Esophagus squamous epithelium (tissue), 5 donors: Measurements from ENCODE around the gene PRAMEF18. TPM values are rescaled to one million over a fixed set of nuclear protein-coding genes. Genes with fewer than 3 reads are reported as not detected.
"Not testable (repeated sequence)": the region's sequence is repeated elsewhere in the genome, so short reads cannot be mapped to it uniquely, and the experiment has no call there.

Source experiments
- DNase-seq: peaks from one replicate; lab custom pipeline; 2025; lab: John Stamatoyannopoulos, UW
- H3K27ac ChIP-seq, 4 donors: fragments of 200-600 bp; sonication (generic); one replicate each; pipeline ENCODE4 v1.5.1; 2016 to 2019; ENCODE audit warnings: mild to moderate bottlenecking in 1 of 4
- H3K27me3 ChIP-seq, 4 donors: fragments of 200-600 bp; sonication (generic); 1 replicate in 3 of 4; 2 replicates in 1 of 4; pipeline versions ENCODE4 v1.5.1 to v1.6.0; 2017 to 2021; ENCODE audit warnings: antibody characterized with exemption in 1 of 4
- H3K36me3 ChIP-seq, 3 donors: fragments of 200-600 bp; sonication (generic); one replicate each; pipeline ENCODE4 v1.5.1; 2016 to 2019
- H3K4me1 ChIP-seq, 3 donors: fragments of 200-600 bp; sonication (generic); one replicate each; pipeline ENCODE4 v1.5.1; 2017 to 2019
- H3K4me3 ChIP-seq, 4 donors: fragments of 200-600 bp; sonication (generic); 1 replicate in 3 of 4; 2 replicates in 1 of 4; pipeline ENCODE4 v1.5.1; 2016 to 2019; ENCODE audit warnings: mild to moderate bottlenecking in 2 of 4, moderate library complexity in 1 of 4
- H3K9me3 ChIP-seq, 3 donors: fragments of 200-600 bp; sonication (generic); one replicate each; pipeline ENCODE4 v1.5.1; 2016 to 2019
- CTCF ChIP-seq, 6 experiments: fragments of 450-650 bp in 4 of 6; fragments of 200-600 bp in 2 of 6; sonication (generic) in 2 of 6; IDR thresholded peaks; one replicate each; pipeline ENCODE4 v1.5.1; 2016 to 2019; ENCODE audit warnings: antibody characterized with exemption in 6 of 6, mild to moderate bottlenecking in 4 of 6, moderate library complexity in 4 of 6
- POLR2A ChIP-seq, 4 donors: fragments of 450-650 bp; IDR thresholded peaks; one replicate each; pipeline ENCODE4 v1.6.1; 2017; ENCODE audit warnings: antibody characterized with exemption in 4 of 4, mild to moderate bottlenecking in 4 of 4, moderate library complexity in 3 of 4
- WGBS, 2 donors: methylation state at CpG; one replicate each; pipeline ENCODE4 v1.1.5; 2018; 5-methylcytosine and 5-hydroxymethylcytosine counted together
- intact Hi-C: fragments of 100-400 bp; cut with DNase I; formaldehyde crosslinking; loops from one replicate; pipeline ENCODE4 v1.15.0; 2022
- total RNA-seq, 4 donors: library from RNA; depleted of rRNA; stranded (reverse); fragments of >200 nt; gene quantifications; one replicate each; pipeline ENCODE4 v1.1.0, GENCODE V29; 2016
- donor health status: DM: yes; HTN: yes; CAD: no.

Gene PRAMEF18
- total RNA-seq, 4 donors from 2014 or later = not detected

GRCh38 chr1:13230601-13231000 lies 4.6 kb upstream of the PRAMEF18 start:
- H3K9me3 ChIP-seq, H3K4me1 ChIP-seq, DNase-seq, intact Hi-C loops, H3K4me3 ChIP-seq, H3K27ac ChIP-seq, H3K36me3 ChIP-seq: not testable (repeated sequence)
- peaks cover 0 to 26% (median 0%) of the 10 kb centered on the region in 4 donors for H3K27me3 ChIP-seq
- WGBS, 2 donors = 78 to 82% methylated on average over 2 of the region's 2 CpGs

- H3K27ac ChIP-seq, H3K36me3 ChIP-seq, DNase-seq, H3K4me1 ChIP-seq, H3K9me3 ChIP-seq, H3K4me3 ChIP-seq, intact Hi-C loops: not testable (repeated sequence)
- H3K27me3 ChIP-seq = peaks cover 0 to 26% (median 0%) of the 10 kb centered on the region in 4 donors
- WGBS, 2 donors = 76 to 77% methylated on average over 5 of the region's 5 CpGs
These were observed 4.1 kb upstream of the PRAMEF18 start for GRCh38 chr1:13230096-13230495.

GRCh38 chr1:13228343-13228781 lies 2.4 kb upstream of the PRAMEF18 start:
- 73 to 77% methylated on average over 7 of the region's 7 CpGs for WGBS, 2 donors

GRCh38 chr1:13227271-13228055 lies 1.5 kb upstream of the PRAMEF18 start:
- H3K4me1 ChIP-seq, H3K36me3 ChIP-seq, intact Hi-C loops, DNase-seq, H3K4me3 ChIP-seq, H3K9me3 ChIP-seq, H3K27ac ChIP-seq: not testable (repeated sequence)
- peaks cover 0 to 28% (median 0%) of the 10 kb centered on the region in 4 donors for H3K27me3 ChIP-seq
- 76 to 79% methylated on average over 8 of the region's 8 CpGs for WGBS, 2 donors

More at GRCh38 chr1:13228343-13228781, 2.4 kb upstream of the PRAMEF18 start:
- no peak overlapping the region for H3K27ac ChIP-seq
- intact Hi-C loops = no loop called here
- H3K4me3 ChIP-seq = no peak overlapping the region
- no peak for TF ChIP-seq POLR2A (IDR thresholded peaks at IDR 0.05)
- TF ChIP-seq CTCF (IDR thresholded peaks at IDR 0.05) = peak in 2 of 6 experiments; percentile 31 to 44
- no peaks in the 10 kb centered on the region for H3K9me3 ChIP-seq
- H3K36me3 ChIP-seq = no peaks in the 10 kb centered on the region
- no peaks in the 10 kb centered on the region for H3K4me1 ChIP-seq
- no peak for DNase-seq
- H3K27me3 ChIP-seq = peaks cover 0 to 34% (median 0%) of the 10 kb centered on the region in 4 donors

GRCh38 chr1:13224480-13225060 lies 1.4 kb downstream of the PRAMEF18 start:
- peaks cover 0 to 11% (median 0%) of the 10 kb centered on the region in 4 donors for H3K27me3 ChIP-seq
- H3K27ac ChIP-seq = no peak overlapping the region
- 62 to 85% methylated on average over 4 to 5 of the region's 5 CpGs for WGBS, 2 donors
- DNase-seq = no peak
- intact Hi-C loops = no loop called here
- H3K9me3 ChIP-seq = no peaks in the 10 kb centered on the region
- TF ChIP-seq POLR2A (IDR thresholded peaks at IDR 0.05) = no peak
- TF ChIP-seq CTCF (IDR thresholded peaks at IDR 0.05) = no peak
- no peak overlapping the region for H3K4me3 ChIP-seq
- H3K36me3 ChIP-seq = no peaks in the 10 kb centered on the region
- no peaks in the 10 kb centered on the region for H3K4me1 ChIP-seq

- H3K4me3 ChIP-seq, H3K9me3 ChIP-seq, H3K36me3 ChIP-seq, intact Hi-C loops, H3K4me1 ChIP-seq, H3K27ac ChIP-seq, DNase-seq: not testable (repeated sequence)
- WGBS, 2 donors = no CpG with 5 or more reads among the region's 4 CpGs
- peaks cover 0 to 11% (median 0%) of the 10 kb centered on the region in 4 donors for H3K27me3 ChIP-seq
These were observed 3.2 kb downstream of the PRAMEF18 start for GRCh38 chr1:13222788-13223187.

GRCh38 chr1:13219203-13219602 lies 6.8 kb downstream of the PRAMEF18 start:
- H3K36me3 ChIP-seq, H3K4me3 ChIP-seq, H3K4me1 ChIP-seq, H3K9me3 ChIP-seq, H3K27me3 ChIP-seq, intact Hi-C loops, H3K27ac ChIP-seq, DNase-seq: not testable (repeated sequence)
- WGBS, 2 donors = no CpG with 5 or more reads among the region's 3 CpGs

- WGBS, 2 donors = no CpG with 5 or more reads among the region's 7 CpGs
These were observed 9.3 kb downstream of the PRAMEF18 start for GRCh38 chr1:13216619-13217018.

GRCh38 chr1:13208712-13209111 lies 17.2 kb downstream of the PRAMEF18 start:
- WGBS, 2 donors = no CpG with 5 or more reads among the region's 9 CpGs
- H3K36me3 ChIP-seq, H3K9me3 ChIP-seq, H3K27ac ChIP-seq, H3K27me3 ChIP-seq, H3K4me3 ChIP-seq, intact Hi-C loops, DNase-seq, H3K4me1 ChIP-seq: not testable (repeated sequence)

More at GRCh38 chr1:13216619-13217018, 9.3 kb downstream of the PRAMEF18 start:
- H3K4me1 ChIP-seq, H3K27me3 ChIP-seq, H3K4me3 ChIP-seq, DNase-seq, intact Hi-C loops, H3K9me3 ChIP-seq, H3K36me3 ChIP-seq, H3K27ac ChIP-seq: not testable (repeated sequence)

- intact Hi-C loops, DNase-seq, H3K9me3 ChIP-seq, H3K4me1 ChIP-seq, H3K4me3 ChIP-seq, H3K27me3 ChIP-seq, H3K27ac ChIP-seq, H3K36me3 ChIP-seq: not testable (repeated sequence)
- WGBS, 2 donors = no CpG with 5 or more reads among the region's 5 CpGs
These were observed 24.6 kb downstream of the PRAMEF18 start, which contains the start of gene PRAMEF13 for GRCh38 chr1:13201309-13201708. PRAMEF13 (minus strand) TSS chr1:13201409; CDS start chr1:13199589, 1,820 bp downstream.
